VCaP (cell line): ENCODE results near the gene OTUD7B.
A peak's percentile ranks its signal among the peaks of the same experiment; 100 is the strongest.
"Not testable (repeated sequence)": the region's sequence is repeated elsewhere in the genome, so short reads cannot be mapped to it uniquely, and the experiment has no call there.

Experiments
- H3K27ac ChIP-seq: fragments of 450-650 bp; 2 replicates; pipeline ENCODE4 v1.5.1; 2017
- TF ChIP-seq, protein P1 (sequence below): fragments of 450-650 bp; conservative IDR thresholded peaks from 2 replicates; pipeline ENCODE4 v1.5.1; 2017; ENCODE audit warnings: mild to moderate bottlenecking, moderate library complexity

The OTUD7B gene

DNA sequence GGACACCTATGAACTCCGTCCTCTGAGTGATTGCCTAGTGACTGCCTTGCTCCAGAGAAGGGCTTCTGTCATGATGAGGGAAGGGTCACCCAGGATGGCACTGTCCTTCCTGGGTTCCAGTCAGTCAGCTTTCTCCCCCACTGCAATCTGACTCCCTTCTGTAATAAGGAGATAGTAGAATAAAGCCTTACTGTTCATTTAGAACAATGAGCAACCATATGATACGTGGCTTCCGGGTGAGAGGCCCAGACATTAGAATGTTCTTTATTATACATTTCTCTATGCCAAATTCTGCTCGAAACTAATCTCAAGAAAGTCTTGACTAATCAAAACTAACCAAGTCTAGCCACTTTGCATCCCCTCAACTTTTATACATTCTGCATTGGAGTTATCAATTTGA, 65.3 kb downstream of the OTUD7B start:
- no peak overlapping the region for H3K27ac ChIP-seq
- TF ChIP-seq, protein P1, sequence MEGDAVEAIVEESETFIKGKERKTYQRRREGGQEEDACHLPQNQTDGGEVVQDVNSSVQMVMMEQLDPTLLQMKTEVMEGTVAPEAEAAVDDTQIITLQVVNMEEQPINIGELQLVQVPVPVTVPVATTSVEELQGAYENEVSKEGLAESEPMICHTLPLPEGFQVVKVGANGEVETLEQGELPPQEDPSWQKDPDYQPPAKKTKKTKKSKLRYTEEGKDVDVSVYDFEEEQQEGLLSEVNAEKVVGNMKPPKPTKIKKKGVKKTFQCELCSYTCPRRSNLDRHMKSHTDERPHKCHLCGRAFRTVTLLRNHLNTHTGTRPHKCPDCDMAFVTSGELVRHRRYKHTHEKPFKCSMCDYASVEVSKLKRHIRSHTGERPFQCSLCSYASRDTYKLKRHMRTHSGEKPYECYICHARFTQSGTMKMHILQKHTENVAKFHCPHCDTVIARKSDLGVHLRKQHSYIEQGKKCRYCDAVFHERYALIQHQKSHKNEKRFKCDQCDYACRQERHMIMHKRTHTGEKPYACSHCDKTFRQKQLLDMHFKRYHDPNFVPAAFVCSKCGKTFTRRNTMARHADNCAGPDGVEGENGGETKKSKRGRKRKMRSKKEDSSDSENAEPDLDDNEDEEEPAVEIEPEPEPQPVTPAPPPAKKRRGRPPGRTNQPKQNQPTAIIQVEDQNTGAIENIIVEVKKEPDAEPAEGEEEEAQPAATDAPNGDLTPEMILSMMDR = no peak

DNA sequence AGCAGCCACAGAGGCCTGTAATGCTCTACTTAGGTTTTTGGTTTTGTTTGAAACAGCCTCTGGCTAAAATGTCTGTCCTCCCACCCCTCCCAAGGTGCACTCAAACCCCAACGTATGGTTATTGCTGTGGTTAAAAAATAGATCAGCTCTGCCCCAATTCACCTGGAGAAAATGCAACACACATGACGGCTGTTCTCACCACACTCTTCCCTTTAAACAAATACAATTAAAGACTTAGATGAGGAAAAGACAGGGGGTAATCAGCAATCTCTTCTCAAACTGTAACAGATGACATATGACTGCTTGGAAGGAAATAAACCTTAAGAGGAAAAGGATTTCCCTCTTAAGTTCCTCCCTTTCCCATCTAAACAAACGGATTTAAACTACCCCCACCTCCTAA, 67.6 kb downstream of the OTUD7B start:
- H3K27ac ChIP-seq = peak overlapping the region; percentile 29; the same call in 1 of the 2 replicates
- TF ChIP-seq, protein P1 = no peak

DNA sequence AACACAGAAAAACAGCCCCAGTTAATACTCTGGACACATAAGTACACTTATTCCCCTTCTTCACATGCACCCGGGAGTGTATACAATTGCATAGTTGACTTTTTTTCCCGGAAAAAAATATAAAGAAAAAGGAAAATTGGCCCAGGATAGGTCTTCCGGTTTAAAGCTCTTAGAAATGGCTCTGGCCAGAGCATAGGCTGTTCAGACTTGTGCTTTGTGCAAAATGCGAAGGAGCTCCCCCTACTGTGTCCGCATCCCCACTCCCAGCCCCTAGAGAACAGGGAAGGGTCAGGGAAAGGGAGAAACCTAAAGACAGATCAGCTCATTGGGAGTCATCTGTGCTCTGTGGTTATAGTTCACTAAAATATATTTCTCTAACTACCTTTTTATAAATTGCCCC, 68.3 kb downstream of the OTUD7B start:
- H3K27ac ChIP-seq = no peak overlapping the region
- TF ChIP-seq, protein P1 = peak; percentile 18; the same call in 1 of the 2 replicates

DNA sequence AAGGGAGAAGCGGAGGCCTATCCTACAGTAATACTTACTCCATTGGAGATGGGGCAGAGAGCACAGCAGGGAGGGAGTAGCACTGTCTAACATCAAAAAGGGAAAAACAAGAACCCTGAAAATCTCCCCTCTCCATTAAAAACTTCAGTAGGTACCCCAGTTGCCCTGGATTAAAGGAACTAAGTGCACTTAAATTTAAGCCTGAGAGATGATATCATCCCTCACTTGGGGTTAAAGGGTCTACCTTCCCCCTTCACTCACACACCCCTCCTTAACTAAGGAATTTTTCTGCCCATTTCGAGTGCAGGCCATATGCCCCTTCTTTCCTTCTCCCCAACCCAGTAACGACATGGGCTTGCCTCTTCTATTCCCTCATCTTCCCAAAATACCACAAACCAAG, 70.1 kb downstream of the OTUD7B start:
- TF ChIP-seq, protein P1 = no peak
- no peak overlapping the region for H3K27ac ChIP-seq

DNA sequence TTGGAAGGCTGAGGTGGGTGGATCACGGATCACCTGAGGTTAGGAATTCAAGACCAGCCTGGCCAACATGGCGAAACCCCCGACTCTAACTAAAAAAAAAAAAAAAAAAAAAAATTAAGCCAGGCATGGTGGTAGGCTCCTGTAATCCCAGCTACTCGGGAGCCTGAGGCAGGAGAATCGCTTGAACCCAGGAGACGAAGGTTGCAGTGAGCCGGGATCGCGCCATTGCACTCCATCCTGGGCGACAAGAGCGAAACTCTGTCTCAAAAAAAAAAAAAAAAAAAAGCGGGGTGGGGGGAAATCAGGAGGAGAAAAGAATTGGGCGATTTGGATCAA, 71.9 kb downstream of the OTUD7B start:
- not testable (repeated sequence) for H3K27ac ChIP-seq

DNA sequence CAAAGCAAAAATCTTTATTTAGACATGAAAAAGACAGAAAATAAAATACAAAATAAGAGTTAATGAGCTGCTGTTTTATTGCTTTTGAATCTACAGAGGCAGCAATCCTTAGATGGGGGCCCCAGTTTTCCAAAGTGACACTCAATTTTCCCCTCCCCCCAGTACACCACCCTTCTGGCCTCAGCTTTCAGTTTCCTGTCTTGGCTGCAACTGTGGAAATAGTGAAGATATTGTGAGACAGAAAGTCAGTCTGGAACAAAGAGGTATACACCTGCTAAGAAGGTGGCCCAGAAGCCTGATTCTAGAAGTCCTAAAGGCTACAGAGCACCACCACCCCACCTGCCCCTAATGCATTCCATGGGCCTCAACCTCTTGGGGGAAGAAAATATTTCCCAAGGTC, 72.8 kb downstream of the OTUD7B start:
- TF ChIP-seq, protein P1 = no peak
- no peak overlapping the region for H3K27ac ChIP-seq

DNA sequence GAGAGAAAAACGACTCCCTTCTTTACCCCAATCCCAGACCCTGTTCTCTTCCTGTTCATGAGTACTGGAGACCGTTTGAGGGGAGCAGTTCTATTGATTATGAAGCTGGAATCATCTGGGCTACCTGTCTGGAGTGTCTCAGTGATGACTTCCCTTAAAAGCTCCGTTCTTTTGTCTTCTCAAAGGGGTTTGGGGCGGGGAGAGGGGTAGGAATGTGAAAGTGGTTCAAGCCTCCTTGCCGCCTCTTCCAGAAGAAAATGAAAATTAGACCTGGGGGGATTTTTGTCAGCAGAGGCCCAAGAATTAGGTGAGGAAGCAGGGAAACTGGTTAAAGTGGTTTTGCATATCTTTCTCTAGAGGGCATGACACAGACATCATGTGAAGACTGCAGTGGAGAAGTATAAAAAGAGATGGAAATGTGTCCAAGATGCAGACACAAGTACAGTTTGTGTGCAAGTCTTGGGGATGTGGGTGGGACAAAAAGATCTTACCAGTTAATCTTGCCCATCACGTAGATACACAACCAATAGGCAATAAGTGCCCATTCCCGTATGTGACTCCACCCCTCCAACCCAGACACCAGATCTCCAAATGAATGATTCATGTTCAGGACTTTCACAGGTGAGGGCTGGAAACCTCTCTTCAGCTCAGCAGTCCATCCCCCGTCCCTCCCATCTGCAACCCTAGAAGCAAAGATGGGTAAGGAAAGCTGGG, 73.4 kb downstream of the OTUD7B start:
- TF ChIP-seq, protein P1 = no peak

DNA sequence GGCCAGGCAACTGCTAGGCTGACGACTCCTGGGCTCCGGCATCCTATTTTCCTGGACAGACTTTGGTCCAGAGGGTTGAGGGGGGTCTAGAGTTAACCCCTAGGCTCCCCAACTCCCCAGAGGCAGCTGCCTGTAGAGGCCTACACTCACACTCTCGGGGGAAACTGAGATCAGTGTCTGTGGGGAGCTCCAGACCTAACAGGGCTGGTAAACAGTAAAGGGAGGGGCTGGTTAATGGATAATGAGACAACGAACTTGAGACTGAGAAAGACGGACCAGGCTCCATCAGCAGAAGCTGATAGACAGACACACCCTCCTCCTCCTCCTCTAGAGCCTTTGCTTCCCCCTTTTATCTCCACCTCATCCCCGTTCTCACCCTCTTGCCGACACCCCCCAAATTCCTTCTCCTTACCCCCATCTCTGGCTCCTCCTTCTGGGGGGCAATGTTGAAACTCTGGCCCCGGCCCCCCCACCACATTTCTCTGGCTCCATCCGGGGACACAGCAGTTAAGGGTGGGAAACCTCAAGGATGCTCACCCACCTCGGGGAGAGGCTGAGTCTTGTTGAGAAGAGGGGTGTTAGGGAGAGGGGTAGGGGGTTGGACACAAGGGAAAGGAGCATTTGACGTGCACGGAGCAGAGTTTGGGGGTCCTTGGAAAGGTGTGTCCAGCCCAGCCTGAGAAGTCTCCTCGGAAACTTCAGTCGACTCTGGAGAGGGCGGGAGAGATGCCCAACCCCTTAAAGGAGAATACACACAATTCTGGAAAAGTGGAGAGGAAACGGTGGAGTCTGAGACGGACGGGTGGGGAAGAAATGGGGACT, 74.1 kb downstream of the OTUD7B start, which contains the start of gene MTMR11:
TSS of gene MTMR11 (minus strand) at position 710 of the 822 bp plus-strand sequence. CDS start at position 478, 232 bp downstream.
- TF ChIP-seq, protein P1 = no peak
- H3K27ac ChIP-seq = no peak within 1 kb of the TSS; the same call in 1 of the 2 replicates

More for the DNA sequence above, 73.4 kb downstream of the OTUD7B start:
- H3K27ac ChIP-seq = no peak overlapping the region; the same call in 1 of the 2 replicates
